ENCODE results near the gene SCAF1. TPM values are rescaled to one million over a fixed set of nuclear protein-coding genes. Genes with fewer than 3 reads are reported as not detected.

The SCAF1 gene
- total and polyA plus RNA-seq, 2 experiments from 2014 or later = 19.7 to 53.7 TPM

- TF ChIP-seq, protein P1, sequence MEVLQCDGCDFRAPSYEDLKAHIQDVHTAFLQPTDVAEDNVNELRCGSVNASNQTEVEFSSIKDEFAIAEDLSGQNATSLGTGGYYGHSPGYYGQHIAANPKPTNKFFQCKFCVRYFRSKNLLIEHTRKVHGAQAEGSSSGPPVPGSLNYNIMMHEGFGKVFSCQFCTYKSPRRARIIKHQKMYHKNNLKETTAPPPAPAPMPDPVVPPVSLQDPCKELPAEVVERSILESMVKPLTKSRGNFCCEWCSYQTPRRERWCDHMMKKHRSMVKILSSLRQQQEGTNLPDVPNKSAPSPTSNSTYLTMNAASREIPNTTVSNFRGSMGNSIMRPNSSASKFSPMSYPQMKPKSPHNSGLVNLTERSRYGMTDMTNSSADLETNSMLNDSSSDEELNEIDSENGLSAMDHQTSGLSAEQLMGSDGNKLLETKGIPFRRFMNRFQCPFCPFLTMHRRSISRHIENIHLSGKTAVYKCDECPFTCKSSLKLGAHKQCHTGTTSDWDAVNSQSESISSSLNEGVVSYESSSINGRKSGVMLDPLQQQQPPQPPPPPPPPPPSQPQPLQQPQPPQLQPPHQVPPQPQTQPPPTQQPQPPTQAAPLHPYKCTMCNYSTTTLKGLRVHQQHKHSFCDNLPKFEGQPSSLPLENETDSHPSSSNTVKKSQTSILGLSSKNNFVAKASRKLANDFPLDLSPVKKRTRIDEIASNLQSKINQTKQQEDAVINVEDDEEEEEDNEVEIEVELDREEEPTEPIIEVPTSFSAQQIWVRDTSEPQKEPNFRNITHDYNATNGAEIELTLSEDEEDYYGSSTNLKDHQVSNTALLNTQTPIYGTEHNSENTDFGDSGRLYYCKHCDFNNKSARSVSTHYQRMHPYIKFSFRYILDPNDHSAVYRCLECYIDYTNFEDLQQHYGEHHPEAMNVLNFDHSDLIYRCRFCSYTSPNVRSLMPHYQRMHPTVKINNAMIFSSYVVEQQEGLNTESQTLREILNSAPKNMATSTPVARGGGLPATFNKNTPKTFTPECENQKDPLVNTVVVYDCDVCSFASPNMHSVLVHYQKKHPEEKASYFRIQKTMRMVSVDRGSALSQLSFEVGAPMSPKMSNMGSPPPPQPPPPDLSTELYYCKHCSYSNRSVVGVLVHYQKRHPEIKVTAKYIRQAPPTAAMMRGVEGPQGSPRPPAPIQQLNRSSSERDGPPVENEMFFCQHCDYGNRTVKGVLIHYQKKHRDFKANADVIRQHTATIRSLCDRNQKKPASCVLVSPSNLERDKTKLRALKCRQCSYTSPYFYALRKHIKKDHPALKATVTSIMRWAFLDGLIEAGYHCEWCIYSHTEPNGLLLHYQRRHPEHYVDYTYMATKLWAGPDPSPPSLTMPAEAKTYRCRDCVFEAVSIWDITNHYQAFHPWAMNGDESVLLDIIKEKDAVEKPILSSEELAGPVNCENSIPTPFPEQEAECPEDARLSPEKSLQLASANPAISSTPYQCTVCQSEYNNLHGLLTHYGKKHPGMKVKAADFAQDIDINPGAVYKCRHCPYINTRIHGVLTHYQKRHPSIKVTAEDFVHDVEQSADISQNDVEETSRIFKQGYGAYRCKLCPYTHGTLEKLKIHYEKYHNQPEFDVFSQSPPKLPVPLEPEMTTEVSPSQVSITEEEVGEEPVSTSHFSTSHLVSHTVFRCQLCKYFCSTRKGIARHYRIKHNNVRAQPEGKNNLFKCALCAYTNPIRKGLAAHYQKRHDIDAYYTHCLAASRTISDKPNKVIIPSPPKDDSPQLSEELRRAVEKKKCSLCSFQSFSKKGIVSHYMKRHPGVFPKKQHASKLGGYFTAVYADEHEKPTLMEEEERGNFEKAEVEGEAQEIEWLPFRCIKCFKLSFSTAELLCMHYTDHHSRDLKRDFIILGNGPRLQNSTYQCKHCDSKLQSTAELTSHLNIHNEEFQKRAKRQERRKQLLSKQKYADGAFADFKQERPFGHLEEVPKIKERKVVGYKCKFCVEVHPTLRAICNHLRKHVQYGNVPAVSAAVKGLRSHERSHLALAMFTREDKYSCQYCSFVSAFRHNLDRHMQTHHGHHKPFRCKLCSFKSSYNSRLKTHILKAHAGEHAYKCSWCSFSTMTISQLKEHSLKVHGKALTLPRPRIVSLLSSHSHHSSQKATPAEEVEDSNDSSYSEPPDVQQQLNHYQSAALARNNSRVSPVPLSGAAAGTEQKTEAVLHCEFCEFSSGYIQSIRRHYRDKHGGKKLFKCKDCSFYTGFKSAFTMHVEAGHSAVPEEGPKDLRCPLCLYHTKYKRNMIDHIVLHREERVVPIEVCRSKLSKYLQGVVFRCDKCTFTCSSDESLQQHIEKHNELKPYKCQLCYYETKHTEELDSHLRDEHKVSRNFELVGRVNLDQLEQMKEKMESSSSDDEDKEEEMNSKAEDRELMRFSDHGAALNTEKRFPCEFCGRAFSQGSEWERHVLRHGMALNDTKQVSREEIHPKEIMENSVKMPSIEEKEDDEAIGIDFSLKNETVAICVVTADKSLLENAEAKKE (CRISPR knock-in tag; IDR thresholded peaks at IDR 0.05) = no peak
Observed at GRCh38 chr19:49631610-49632192, 10.3 kb upstream of the SCAF1 start (continued).

- Histone ChIP-seq H4K20me1 (replicated peaks; ENCODE audit: insufficient read depth) (peaks cover 5% of the 10 kb centered on the region), H3K27ac (ENCODE audit: low read depth) (no peak overlapping the region), H3K4me3 (no peak overlapping the region), H3K36me3 (ENCODE audit: insufficient read depth) (no peaks in the 10 kb centered on the region; the same call in 1 of the 2 replicates), H3K9me2 (ENCODE audit: insufficient read depth) (no peaks in the 10 kb centered on the region), H3K4me2 (no peak overlapping the region), H2AFZ (no peak overlapping the region), H3K27me3 (ENCODE audit: insufficient read depth) (no peaks in the 10 kb centered on the region), H3K79me2 (replicated peaks; ENCODE audit: insufficient read depth) (no peaks in the 10 kb centered on the region), H3K4me1 (ENCODE audit: insufficient read depth) (peaks cover 14% of the 10 kb centered on the region; the same call in 1 of the 2 replicates), H3F3A (replicated peaks; ENCODE audit: low read depth) (peaks cover 37% of the 10 kb centered on the region)
- Mint-ChIP-seq H3K27me3 (ENCODE audit: insufficient read depth, low read depth, poor library complexity) (peaks cover 27% of the 10 kb centered on the region), H3K4me1 (peaks cover 28% of the 10 kb centered on the region), H3K9me3 (peaks cover 2% of the 10 kb centered on the region; the same call in 1 of the 3 replicates), H3K4me3 (no peak overlapping the region), H3K27ac (no peak overlapping the region), H3K36me3 (ENCODE audit: low read depth) (peaks cover 11% of the 10 kb centered on the region; the same call in 2 of the 3 replicates)
- ATAC-seq (no peak), DNase-seq (ENCODE audit: low spot score) (no peak)
- TF ChIP-seq POLR2AphosphoS5 (IDR thresholded peaks at IDR 0.05; ENCODE audit: low read depth) = no peak
- no peak for TF ChIP-seq ZNF114 (CRISPR knock-in tag; IDR thresholded peaks at IDR 0.05)
- TF ChIP-seq, protein P2, sequence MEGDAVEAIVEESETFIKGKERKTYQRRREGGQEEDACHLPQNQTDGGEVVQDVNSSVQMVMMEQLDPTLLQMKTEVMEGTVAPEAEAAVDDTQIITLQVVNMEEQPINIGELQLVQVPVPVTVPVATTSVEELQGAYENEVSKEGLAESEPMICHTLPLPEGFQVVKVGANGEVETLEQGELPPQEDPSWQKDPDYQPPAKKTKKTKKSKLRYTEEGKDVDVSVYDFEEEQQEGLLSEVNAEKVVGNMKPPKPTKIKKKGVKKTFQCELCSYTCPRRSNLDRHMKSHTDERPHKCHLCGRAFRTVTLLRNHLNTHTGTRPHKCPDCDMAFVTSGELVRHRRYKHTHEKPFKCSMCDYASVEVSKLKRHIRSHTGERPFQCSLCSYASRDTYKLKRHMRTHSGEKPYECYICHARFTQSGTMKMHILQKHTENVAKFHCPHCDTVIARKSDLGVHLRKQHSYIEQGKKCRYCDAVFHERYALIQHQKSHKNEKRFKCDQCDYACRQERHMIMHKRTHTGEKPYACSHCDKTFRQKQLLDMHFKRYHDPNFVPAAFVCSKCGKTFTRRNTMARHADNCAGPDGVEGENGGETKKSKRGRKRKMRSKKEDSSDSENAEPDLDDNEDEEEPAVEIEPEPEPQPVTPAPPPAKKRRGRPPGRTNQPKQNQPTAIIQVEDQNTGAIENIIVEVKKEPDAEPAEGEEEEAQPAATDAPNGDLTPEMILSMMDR (conservative IDR thresholded peaks at IDR 0.05; ENCODE audit: low read depth in 2 of 2) = no peak
- TF ChIP-seq, protein P1 (CRISPR knock-in tag; IDR thresholded peaks at IDR 0.05) = no peak
- TF ChIP-seq NANOG (IDR thresholded peaks at IDR 0.05; ENCODE audit: borderline replicate concordance) = no peak
- TF ChIP-seq, protein P3, sequence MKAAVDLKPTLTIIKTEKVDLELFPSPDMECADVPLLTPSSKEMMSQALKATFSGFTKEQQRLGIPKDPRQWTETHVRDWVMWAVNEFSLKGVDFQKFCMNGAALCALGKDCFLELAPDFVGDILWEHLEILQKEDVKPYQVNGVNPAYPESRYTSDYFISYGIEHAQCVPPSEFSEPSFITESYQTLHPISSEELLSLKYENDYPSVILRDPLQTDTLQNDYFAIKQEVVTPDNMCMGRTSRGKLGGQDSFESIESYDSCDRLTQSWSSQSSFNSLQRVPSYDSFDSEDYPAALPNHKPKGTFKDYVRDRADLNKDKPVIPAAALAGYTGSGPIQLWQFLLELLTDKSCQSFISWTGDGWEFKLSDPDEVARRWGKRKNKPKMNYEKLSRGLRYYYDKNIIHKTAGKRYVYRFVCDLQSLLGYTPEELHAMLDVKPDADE (IDR thresholded peaks at IDR 0.05) = no peak
Observed at GRCh38 chr19:49632576-49632975, 9.4 kb upstream of the SCAF1 start.

Data from GM23338 (cell line).